Subcutaneous adipose tissue (tissue), 4 donors: ENCODE data around the gene OR1K1. TPM values are rescaled to one million over a fixed set of nuclear protein-coding genes. Genes with fewer than 3 reads are reported as not detected.

Source experiments
- CTCF ChIP-seq: fragments of 450-650 bp; IDR thresholded peaks from one replicate; pipeline ENCODE4 v1.5.1; 2016; ENCODE audit warnings: low read depth, mild to moderate bottlenecking, control low read depth, antibody characterized with exemption, moderate library complexity
- total RNA-seq, 4 donors: library from RNA; depleted of rRNA; stranded (reverse); fragments of >200 nt; gene quantifications; one replicate each; pipeline ENCODE4 v1.1.0, GENCODE V29; 2016

OR1K1 gene
- total RNA-seq, 4 donors from 2014 or later: not detected

- no peak for TF ChIP-seq CTCF
These were observed 15.6 kb downstream of the OR1K1 start for GRCh38 chr9:122815544-122815943.

- no peak for TF ChIP-seq CTCF
These were observed 16.4 kb downstream of the OR1K1 start for GRCh38 chr9:122816163-122816867.

- TF ChIP-seq CTCF: no peak
These were observed 19.4 kb downstream of the OR1K1 start for GRCh38 chr9:122819326-122819725.

- no peak for TF ChIP-seq CTCF
These were observed 20.0 kb downstream of the OR1K1 start for GRCh38 chr9:122819791-122820489.

GRCh38 chr9:122820490-122820845 is 20.5 kb downstream of the OR1K1 start:
- TF ChIP-seq CTCF: no peak

- TF ChIP-seq CTCF: no peak
These were observed 21.5 kb downstream of the OR1K1 start for GRCh38 chr9:122821278-122821943.

GRCh38 chr9:122822056-122822455 is 22.1 kb downstream of the OR1K1 start:
- no peak for TF ChIP-seq CTCF
